ENCODE results near the gene CLEC12A.
"Not testable (repeated sequence)": the region's sequence is repeated elsewhere in the genome, so short reads cannot be mapped to it uniquely, and the experiment has no call there.

CLEC12A gene

DNA sequence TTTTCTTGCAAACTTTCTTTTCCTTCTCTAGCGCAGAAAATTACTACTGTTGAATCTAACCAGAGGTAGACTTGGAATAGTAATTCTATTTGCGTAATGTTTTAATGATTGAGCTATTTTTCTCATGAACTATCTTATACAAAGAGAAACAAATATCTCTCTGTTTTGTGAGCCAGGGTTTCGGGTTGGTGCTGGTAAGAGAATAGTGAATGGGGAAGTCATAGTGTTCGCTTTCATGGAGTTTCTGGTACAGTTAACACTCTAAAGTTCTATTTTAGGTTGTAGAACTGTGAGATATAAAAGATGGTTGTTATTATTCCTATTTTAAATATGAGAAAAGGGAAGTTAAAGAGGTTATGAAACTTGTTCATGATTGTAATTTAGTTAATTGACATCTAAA, 21.1 kb downstream of the CLEC12A start:
- ATAC-seq (no peak), DNase-seq (no peak)
- Mint-ChIP-seq H3K27me3 (peaks cover 8% of the 10 kb centered on the region), H3K4me1 (peaks cover 2% of the 10 kb centered on the region), H3K4me3 (no peak overlapping the region), H3K27ac (no peak overlapping the region), H3K9me3 (no peaks in the 10 kb centered on the region), H3K36me3 (ENCODE audit: low read depth) (no peaks in the 10 kb centered on the region)

DNA sequence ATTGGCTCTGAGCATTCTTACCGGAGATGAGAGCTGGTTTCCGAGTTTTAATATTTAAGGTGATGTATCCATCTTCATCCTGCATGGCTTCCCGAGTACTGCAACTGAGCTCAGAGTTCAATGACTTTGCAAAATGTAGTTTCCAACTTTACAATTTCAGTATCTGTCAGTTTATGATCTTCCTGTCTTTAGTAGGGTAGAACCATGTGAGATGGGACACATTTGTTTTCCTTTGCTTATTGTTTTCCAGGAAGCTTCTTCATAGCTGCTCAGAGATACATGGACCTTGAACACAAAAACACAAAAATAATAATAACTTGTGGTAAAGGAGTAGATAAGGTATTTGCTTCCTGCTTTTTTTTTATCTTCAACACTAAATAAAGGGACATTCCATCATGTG, 27.8 kb downstream of the CLEC12A start, which contains the start of gene CLEC1B:
Gene CLEC1B (minus strand): TSS at position 106 of the 400 bp plus-strand sequence. CDS start 21 bp downstream, at position 85.
- DNase-seq (no peak), ATAC-seq (no peak)
- H3K4me1 Mint-ChIP-seq = no peaks in the 10 kb centered on the region
- no peak within 1 kb of the TSS for H3K27ac Mint-ChIP-seq
- H3K9me3 Mint-ChIP-seq = no peaks in the 10 kb centered on the region
- no peak within 1 kb of the TSS for H3K4me3 Mint-ChIP-seq
- H3K36me3 Mint-ChIP-seq (ENCODE audit: low read depth) = no peaks in the 10 kb centered on the region
- H3K27me3 Mint-ChIP-seq = peaks cover under 1% of the 10 kb centered on the region

DNA sequence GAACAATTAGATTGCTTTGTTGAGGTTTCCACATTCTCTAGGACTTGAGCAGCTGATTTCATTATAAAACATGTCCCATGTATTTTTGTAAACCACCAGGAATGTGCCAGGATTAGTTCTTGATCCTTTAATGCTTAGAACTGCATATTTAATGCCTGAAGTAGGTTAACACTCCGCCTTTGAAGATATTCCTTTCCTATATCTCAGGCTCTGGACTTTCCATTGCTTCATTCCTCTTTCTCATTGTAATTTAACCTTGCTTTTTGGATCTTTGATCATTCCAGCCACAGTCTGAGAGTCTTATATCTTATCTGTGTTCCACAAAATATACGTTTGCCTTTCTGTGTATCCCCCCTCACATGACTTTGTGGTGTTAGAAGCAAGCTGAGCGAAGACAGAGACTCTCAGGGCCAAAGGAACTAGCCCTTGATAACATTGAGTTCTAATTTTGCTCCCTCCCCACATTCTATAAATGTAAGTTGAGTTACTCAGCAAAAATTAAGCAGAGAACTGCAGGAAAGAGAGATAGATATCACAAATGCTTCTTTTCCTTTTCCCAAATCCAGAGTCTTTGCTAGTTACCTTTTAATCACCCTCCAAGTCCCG, 30.1 kb downstream of the CLEC12A start:
- DNase-seq = no peak
- ATAC-seq = no peak
- no peaks in the 10 kb centered on the region for H3K36me3 Mint-ChIP-seq (ENCODE audit: low read depth)
- H3K27ac Mint-ChIP-seq = no peak overlapping the region
- H3K27me3 Mint-ChIP-seq = no peaks in the 10 kb centered on the region
- no peaks in the 10 kb centered on the region for H3K9me3 Mint-ChIP-seq
- no peak overlapping the region for H3K4me3 Mint-ChIP-seq
- H3K4me1 Mint-ChIP-seq = no peaks in the 10 kb centered on the region

DNA sequence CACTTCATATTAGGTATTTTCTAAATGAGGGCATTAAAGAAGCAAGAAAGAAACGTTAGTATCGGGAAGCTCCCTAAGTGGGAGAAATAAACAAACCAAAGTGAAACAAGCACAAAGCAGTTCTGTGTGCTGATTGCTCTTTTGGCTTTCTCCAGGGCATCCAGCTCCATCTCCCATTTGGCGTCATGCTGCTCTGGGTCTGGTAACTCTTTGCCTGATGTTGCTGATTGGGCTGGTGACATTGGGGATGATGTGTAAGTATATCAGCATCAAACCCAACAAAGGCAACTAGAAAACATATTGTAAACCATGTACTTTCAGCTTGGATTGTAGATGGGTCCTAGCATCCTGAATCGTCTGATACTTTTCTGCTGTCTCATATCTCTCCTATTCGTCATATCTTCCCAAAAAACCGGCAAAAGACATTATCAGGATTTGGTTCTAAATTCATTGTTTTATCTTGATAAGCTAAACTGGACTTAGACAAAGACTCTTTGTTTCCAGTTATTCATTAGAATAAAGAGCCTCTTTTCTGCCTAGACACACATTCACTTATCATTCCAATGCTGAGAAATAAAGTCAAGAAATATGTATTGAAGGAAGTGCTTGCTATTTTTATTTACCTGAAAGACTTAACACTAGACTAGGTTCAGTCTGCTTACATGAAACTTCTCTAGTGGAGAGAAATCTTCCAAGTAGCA, 41.6 kb downstream of the CLEC12A start:
- no peak for DNase-seq
- Mint-ChIP-seq H3K27me3 (peaks cover 9% of the 10 kb centered on the region), H3K27ac (no peak overlapping the region), H3K36me3 (ENCODE audit: low read depth) (no peaks in the 10 kb centered on the region), H3K9me3 (no peaks in the 10 kb centered on the region), H3K4me1 (no peaks in the 10 kb centered on the region), H3K4me3 (no peak overlapping the region)
- ATAC-seq = no peak

DNA sequence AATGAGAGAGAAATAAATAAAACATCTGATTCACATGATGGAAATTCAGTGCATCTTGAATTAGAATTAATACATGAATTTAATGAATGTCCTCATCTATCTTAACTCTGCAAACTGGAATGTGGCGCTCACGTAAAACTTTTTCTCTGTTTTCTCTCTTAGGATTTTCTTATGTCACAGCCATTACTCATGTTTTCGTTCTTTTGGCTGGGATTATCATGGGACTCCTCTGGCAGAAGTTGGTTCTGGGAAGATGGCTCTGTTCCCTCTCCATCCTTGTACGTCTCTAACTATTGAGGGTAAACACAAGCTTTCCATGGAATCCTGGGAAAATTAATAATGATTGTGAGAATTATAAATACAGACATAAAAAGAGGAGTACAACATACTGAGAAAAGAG, 44.2 kb downstream of the CLEC12A start:
- no peak for DNase-seq

DNA sequence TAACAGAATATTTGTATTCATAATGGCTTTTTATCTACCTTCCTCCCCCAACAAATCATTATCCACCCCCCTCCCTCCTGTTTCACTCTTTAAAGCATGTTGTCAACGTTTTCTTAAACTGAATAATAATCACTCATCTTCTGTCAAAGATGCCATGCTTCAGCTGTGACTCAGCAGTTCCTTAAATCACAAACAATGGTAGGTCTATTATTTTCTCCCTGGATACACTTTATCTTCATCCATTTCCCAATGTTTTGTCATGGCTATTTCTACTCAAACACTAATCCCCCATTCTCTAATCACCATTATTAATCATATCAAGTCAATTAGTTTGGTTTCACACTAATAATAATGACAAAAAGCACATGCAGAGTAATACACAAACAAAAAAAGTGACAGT, 45.7 kb downstream of the CLEC12A start:
- no peak overlapping the region for H3K4me3 Mint-ChIP-seq
- H3K9me3 Mint-ChIP-seq = no peaks in the 10 kb centered on the region
- H3K4me1 Mint-ChIP-seq = no peaks in the 10 kb centered on the region
- ATAC-seq (no peak), DNase-seq (no peak)
- H3K27ac Mint-ChIP-seq = no peak overlapping the region
- H3K27me3 Mint-ChIP-seq = peaks cover 6% of the 10 kb centered on the region
- no peaks in the 10 kb centered on the region for H3K36me3 Mint-ChIP-seq (ENCODE audit: low read depth)

More for the DNA sequence above, 44.2 kb downstream of the CLEC12A start:
- ATAC-seq = no peak
- H3K27me3 Mint-ChIP-seq = peaks cover 9% of the 10 kb centered on the region
- H3K9me3 Mint-ChIP-seq = no peaks in the 10 kb centered on the region
- H3K4me3 Mint-ChIP-seq = no peak overlapping the region
- H3K36me3 Mint-ChIP-seq (ENCODE audit: low read depth) = no peaks in the 10 kb centered on the region
- H3K27ac Mint-ChIP-seq = no peak overlapping the region
- H3K4me1 Mint-ChIP-seq = no peaks in the 10 kb centered on the region

DNA sequence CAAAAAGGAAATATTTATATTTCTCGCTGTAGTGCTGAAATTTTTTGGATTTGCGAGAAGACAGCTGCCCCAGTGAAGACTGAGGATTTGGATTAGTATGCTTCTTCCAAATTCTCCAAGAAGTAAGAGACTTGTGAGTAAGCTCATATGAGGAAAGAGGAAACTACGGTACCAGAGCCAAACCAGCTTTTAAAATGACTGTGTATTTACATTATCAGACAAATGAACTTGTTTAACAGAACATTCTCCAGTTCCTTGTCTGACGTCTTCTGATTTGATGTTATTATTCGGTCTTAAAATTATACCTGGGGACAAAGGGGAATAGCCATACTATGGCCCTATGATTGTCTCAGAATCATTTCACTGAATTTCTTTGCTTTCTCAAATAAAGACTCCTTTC, 47.2 kb downstream of the CLEC12A start:
- no peaks in the 10 kb centered on the region for H3K36me3 Mint-ChIP-seq (ENCODE audit: low read depth)
- DNase-seq (no peak), ATAC-seq (no peak)
- no peaks in the 10 kb centered on the region for H3K9me3 Mint-ChIP-seq
- H3K27ac Mint-ChIP-seq = no peak overlapping the region
- no peaks in the 10 kb centered on the region for H3K4me1 Mint-ChIP-seq
- peaks cover 6% of the 10 kb centered on the region for H3K27me3 Mint-ChIP-seq
- H3K4me3 Mint-ChIP-seq = no peak overlapping the region

DNA sequence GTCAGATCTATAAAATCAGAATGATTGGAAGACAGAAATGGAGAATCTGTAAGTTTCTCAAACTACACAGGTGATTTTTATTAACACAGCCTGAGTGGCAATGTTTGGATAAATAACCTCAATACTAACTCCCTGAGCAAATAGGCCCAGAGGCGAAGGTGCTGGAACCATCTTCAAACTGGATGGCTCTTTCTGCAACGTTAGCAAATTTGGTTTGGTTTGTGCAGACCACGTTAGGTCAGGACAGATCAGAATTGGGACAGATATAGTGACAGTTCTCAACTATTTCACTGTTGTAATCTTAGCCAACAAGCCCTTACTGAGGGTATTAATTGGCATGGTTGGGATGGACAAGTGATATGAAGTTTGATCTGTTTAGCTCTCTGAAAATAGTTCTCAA, 50.1 kb downstream of the CLEC12A start:
- DNase-seq (no peak), ATAC-seq (no peak)
- Mint-ChIP-seq H3K36me3 (ENCODE audit: low read depth) (no peaks in the 10 kb centered on the region), H3K27ac (no peak overlapping the region), H3K27me3 (no peaks in the 10 kb centered on the region), H3K9me3 (no peaks in the 10 kb centered on the region), H3K4me3 (no peak overlapping the region), H3K4me1 (no peaks in the 10 kb centered on the region)

DNA sequence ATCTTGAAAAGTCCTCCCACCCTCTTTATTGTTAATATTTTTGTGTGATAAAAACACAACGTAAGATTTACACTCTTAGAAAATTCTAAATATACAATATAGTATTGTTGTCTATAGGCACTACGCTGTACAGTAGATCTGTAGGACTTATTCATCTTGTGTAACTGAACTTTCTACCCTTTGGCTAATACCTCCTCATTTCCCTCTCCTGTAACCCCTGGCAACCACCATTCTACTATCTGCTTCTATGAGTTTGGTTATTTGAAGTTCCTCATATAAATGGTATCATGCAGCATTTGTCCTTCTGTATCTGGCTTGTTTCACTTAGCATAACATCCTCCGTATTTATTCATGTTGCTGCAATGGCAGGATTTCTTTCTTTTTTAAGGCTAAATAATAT, 54.0 kb downstream of the CLEC12A start:
- no peak for ATAC-seq
- Mint-ChIP-seq H3K36me3 (ENCODE audit: low read depth) (no peaks in the 10 kb centered on the region), H3K4me3 (no peak overlapping the region), H3K4me1 (no peaks in the 10 kb centered on the region), H3K27ac (no peak overlapping the region), H3K27me3 (no peaks in the 10 kb centered on the region), H3K9me3 (no peaks in the 10 kb centered on the region)
- DNase-seq = no peak

DNA sequence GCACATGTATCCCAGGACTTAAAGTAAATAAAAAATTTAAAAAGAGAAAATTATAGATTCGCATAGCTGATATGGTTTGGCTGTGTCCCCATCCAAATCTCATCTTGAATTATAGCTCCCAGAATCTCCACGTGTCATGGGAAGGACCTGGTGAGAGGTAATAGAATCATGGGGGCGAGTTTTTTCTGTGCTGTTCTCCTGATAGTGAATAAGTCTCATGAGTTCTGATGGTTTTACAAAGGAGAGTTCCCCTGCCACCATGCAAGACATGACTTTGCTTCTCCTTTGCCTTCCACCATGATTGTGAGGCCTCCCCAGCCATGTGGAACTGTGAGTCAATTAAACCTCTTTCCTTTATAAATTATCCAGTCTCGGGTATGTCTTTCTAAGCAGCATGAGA, 55.5 kb downstream of the CLEC12A start:
- not testable (repeated sequence) for H3K4me1 Mint-ChIP-seq; H3K4me3 Mint-ChIP-seq; H3K9me3 Mint-ChIP-seq; ATAC-seq; DNase-seq; H3K36me3 Mint-ChIP-seq (ENCODE audit: low read depth); H3K27me3 Mint-ChIP-seq; H3K27ac Mint-ChIP-seq

DNA sequence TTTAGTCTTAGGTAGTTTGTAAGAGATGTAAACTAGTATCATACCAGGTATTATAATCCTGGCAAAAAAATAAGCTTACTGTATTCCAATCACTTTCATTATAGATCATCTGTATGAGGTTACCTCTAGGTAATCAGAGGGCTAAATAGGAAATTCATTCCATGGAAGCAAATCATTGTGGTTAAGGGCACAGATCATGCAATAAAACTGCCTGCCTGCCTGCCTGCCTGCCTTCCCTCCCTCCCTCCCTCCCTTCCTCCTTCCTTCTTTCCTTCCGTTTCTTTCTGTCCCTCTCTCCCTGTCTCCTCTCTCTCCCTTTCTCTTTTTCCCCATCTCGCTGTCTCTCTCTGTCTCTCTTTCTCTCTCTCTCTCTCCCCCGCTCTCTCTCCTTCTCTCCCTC, 56.1 kb downstream of the CLEC12A start:
- no peak overlapping the region for H3K27ac Mint-ChIP-seq
- no peaks in the 10 kb centered on the region for H3K9me3 Mint-ChIP-seq
- DNase-seq (no peak), ATAC-seq (no peak)
- H3K27me3 Mint-ChIP-seq = peaks cover 2% of the 10 kb centered on the region
- no peak overlapping the region for H3K4me3 Mint-ChIP-seq
- no peaks in the 10 kb centered on the region for H3K4me1 Mint-ChIP-seq
- H3K36me3 Mint-ChIP-seq (ENCODE audit: low read depth) = no peaks in the 10 kb centered on the region

DNA sequence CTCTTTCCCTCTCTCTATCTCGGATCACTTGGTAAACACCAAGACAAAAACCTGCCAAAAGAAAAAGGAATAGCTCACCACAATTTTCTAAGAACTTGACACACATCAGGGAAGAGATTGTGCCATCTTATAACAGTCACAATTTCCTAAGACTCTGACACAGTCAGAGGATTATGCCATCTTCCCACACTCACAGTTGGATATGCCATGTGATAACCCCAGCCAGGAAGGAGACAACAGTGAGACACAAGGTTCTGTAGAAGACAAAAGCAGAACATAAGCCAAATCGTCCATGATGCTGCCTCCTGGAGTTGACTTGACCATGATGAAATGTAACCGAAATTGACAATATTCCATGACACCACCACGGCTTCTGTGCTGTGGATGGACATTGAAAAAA, 56.5 kb downstream of the CLEC12A start:
- Mint-ChIP-seq H3K36me3 (ENCODE audit: low read depth) (no peaks in the 10 kb centered on the region), H3K4me3 (no peak overlapping the region), H3K4me1 (no peaks in the 10 kb centered on the region), H3K9me3 (no peaks in the 10 kb centered on the region), H3K27me3 (peaks cover 2% of the 10 kb centered on the region), H3K27ac (no peak overlapping the region)
- no peak for ATAC-seq
- no peak for DNase-seq

DNA sequence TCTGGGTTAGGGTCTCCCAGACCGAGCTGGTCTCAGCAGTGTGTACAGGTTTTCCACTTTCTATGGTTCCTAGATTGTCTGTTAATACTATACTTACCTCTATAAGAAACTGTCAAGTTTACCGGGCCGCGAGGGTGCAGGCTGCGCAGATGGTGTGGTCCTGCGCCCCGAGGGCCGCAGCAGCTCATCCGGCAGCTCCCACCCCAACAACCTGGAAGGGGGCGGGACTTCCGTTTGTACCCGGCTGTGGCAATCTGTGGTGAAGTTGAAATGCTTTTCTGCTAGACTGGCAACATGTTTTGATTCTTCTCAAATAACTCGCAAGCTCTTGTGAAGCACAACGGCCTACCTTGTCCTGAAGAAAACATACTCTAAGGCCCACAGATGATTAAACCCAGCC, 59.2 kb downstream of the CLEC12A start, which contains the start of gene CLEC9A:
Gene CLEC9A (plus strand): TSS at position 237 of the 400 bp plus-strand sequence. CDS start 22,006 bp downstream, outside the sequence.
- no peak for ATAC-seq
- Mint-ChIP-seq H3K27me3 (peaks cover 4% of the 10 kb centered on the region), H3K4me3 (no peak within 1 kb of the TSS), H3K9me3 (no peaks in the 10 kb centered on the region), H3K27ac (no peak within 1 kb of the TSS), H3K36me3 (ENCODE audit: low read depth) (no peaks in the 10 kb centered on the region), H3K4me1 (no peaks in the 10 kb centered on the region)
- DNase-seq = no peak

DNA sequence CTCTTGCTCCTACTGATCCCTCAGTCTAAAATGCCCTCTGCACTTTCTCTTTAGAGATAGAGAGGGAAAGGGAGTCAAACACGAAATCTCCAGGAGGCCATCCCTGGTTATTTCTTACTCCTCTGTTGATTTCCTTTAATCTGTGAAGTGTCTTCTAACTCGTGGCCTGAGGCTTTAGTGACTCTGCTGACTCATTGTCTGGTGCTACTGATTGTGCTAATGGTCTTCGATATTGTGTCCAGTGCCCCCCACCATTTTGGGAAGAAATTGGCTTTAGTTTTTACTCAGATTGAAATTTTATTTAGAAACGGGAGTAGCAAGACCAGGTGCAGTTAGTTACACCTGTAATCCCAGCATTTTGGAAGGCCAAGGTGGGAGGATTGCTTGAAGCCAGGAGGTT, 60.1 kb downstream of the CLEC12A start:
- Mint-ChIP-seq H3K4me3 (no peak overlapping the region), H3K27ac (no peak overlapping the region), H3K27me3 (peaks cover 4% of the 10 kb centered on the region), H3K9me3 (no peaks in the 10 kb centered on the region), H3K4me1 (no peaks in the 10 kb centered on the region), H3K36me3 (ENCODE audit: low read depth) (no peaks in the 10 kb centered on the region)
- DNase-seq = no peak
- ATAC-seq = no peak

DNA sequence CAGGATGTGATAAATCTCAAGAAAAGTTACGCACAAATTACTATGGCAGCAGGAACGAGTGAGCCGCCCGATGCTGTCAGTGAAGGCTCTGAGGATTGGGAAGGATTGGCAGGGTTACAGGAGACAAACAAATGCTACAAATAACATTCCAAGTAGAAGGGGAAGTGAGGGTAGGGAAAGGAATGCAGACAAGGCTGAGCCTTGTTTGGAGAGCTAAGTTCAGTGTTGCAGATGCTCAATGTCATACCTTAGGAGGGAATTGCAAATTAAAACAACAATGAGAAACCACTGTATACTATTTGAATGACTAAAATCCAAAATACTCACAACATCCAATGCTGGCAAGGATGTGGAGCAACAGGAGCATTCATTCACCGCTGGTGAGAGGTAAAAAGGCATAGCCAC, 60.6 kb downstream of the CLEC12A start:
- no peak overlapping the region for H3K27ac Mint-ChIP-seq
- no peak for DNase-seq

More for the DNA sequence above, 60.6 kb downstream of the CLEC12A start:
- ATAC-seq = no peak
- Mint-ChIP-seq H3K36me3 (ENCODE audit: low read depth) (no peaks in the 10 kb centered on the region), H3K4me3 (no peak overlapping the region), H3K4me1 (no peaks in the 10 kb centered on the region), H3K27me3 (peaks cover 4% of the 10 kb centered on the region), H3K9me3 (no peaks in the 10 kb centered on the region)

All from activated naive CD8-positive, alpha-beta T cell treated with anti-CD3 and anti-CD28 coated beads, Interleukin-2, amount 50 U/mL, for 24 hours (primary cell).